ENCODE results near the gene GCN1. TPM values are rescaled to one million over a fixed set of nuclear protein-coding genes. Genes with fewer than 3 reads are reported as not detected.

Gene GCN1
- total and polyA plus RNA-seq, 10 of the 15 experiments (the other 5 are each of a cell fraction or from before 2014, with no cell fraction given) = 10.8 to 150 (median 58.3) TPM

DNA sequence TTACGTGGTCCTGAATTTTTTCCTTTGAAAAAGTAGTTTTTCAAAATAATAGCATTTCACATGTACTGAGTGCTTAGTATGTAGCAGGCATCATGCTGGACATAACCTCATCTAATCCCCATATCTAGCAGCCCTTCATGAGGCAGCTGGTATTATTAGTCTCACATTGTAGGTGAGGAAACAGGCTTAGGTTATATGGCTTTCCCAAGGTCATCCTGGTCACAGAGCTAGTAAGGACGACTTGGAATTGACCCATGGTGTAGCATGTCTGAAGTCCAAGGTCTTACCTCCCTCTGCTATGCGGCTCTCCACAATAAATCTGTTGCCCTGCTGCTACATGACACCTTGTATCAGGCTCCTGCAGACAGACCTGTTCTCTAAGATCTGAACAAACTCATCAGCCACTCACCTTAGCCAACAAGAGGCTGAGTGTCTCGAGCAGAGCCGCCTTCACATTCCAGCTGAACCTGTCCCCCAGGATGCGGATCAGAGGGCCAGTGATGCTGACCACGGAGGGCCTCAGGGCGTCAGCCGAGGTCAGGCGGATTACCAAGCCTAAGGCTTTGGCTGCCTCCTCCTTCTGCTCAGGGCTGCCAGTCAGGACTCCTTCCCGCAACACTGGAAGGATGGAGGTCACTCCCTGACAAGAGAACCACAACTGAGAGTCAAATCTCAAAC, 58.3 kb downstream of the GCN1 start:
- FAIRE-seq (no peak), DNase-seq (ENCODE audit: low read depth, low spot score) (no peak), ATAC-seq (no peak)
- RAD21 ChIA-PET (ENCODE audit: unreplicated experiment) = interaction anchor here (1.1 kb wide), 1 partner anchor 25 kb away, joined by 3 read pairs; no protein-coding TSS in a partner anchor
- SMC1A ChIA-PET (ENCODE audit: uncharacterized antibody, unreplicated experiment) = no interaction called here
- Histone ChIP-seq H3K4me3 (no peak overlapping the region), H3K36me3 (ENCODE audit: control insufficient read depth in 2 of 2, insufficient read depth in 2 of 2, low read length in 1 of 2) (peaks cover 48 to 56% of the 10 kb centered on the region in 2 experiments; a peak in 3 of 4 replicates), H3K9me3 (replicated peaks; ENCODE audit: control insufficient read depth, insufficient read depth, low read length) (no peaks in the 10 kb centered on the region), H3K27ac (ENCODE audit: control insufficient read depth, insufficient read depth) (no peak overlapping the region), H3K4me2 (ENCODE audit: control insufficient read depth, insufficient read depth) (no peak overlapping the region), H3K4me1 (ENCODE audit: control insufficient read depth, insufficient read depth, low read length) (peaks cover 31% of the 10 kb centered on the region), H3K27me3 (replicated peaks in 1 of 2; ENCODE audit: control insufficient read depth in 2 of 2, insufficient read depth in 2 of 2, low read length in 1 of 2) (no peaks in the 10 kb centered on the region), H4K20me1 (ENCODE audit: control insufficient read depth, insufficient read depth) (no peaks in the 10 kb centered on the region), H2AFZ (ENCODE audit: control insufficient read depth, low read depth, low read length) (no peak overlapping the region), H3K9ac (ENCODE audit: control insufficient read depth, insufficient read depth, low read length) (no peak overlapping the region), H3K79me2 (ENCODE audit: control insufficient read depth, insufficient read depth, low read length) (no peaks in the 10 kb centered on the region; the same call in 1 of the 2 replicates)
- POLR2A ChIA-PET = interaction anchor here (8.1 kb wide), 1 partner anchor 17 kb away, joined by 141 read pairs; the partner anchor contains the start of gene RAB35
- no peak for TF ChIP-seq TBL1XR1 (IDR thresholded peaks at IDR 0.05; ENCODE audit: low read depth, low read length)
- in situ Hi-C loops (cut with MboI) = no loop called here
- CTCF ChIA-PET = no interaction called here
- WGBS (ENCODE audit: insufficient coverage, insufficient replicate concordance, low lambda C conversion rate, missing lambda C conversion rate) = 96% methylated on average over 11 of the region's 11 CpGs
- intact Hi-C loops (cut with micrococcal nuclease; ENCODE audit: unreplicated experiment) = no loop called here
- no TSS peak for BruUV-seq (replicated peaks)

DNA sequence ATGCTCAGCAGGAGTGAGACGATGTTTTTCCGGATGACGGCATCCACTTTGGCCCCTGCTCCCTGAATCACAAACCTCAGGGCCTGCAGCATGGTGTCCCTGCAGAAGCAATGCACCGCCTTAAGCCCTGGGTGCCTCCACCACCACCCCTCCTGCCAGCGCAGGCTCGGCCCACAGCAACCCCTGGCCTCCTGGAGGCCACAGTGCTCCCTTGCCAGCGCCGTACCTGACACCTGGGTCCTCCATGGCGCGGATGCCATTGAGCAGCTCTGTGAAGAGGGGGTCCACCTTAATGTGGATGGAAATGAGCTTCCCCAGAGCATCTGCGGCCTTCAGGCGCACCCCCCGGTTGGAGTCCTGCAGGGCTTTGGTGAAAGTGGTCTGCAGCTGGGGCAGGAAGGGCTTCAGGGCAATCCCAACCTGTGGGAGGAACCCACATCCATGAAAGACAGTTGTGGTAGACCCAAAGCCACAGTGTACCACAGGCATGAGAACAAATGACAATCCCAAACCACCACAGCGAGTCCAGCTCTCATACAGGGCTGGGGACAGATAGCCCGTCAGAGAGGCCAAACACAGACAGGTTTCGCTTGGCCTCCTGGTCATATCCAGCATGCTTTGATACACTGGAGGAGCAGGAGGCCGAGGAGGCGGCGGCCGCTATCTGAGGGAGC, 60.1 kb downstream of the GCN1 start:
- no peak for FAIRE-seq

More for the DNA sequence above, 60.1 kb downstream of the GCN1 start:
- Histone ChIP-seq H3K4me1 (ENCODE audit: control insufficient read depth, insufficient read depth, low read length) (peaks cover 31% of the 10 kb centered on the region), H2AFZ (ENCODE audit: control insufficient read depth, low read depth, low read length) (no peak overlapping the region), H3K4me3 (no peak overlapping the region), H3K4me2 (ENCODE audit: control insufficient read depth, insufficient read depth) (0 out of 2 replicates have a peak overlapping the region, but pooled peaks have one; percentile 12), H3K36me3 (ENCODE audit: control insufficient read depth in 2 of 2, insufficient read depth in 2 of 2, low read length in 1 of 2) (peaks cover 55 to 60% of the 10 kb centered on the region in 2 experiments), H3K79me2 (ENCODE audit: control insufficient read depth, insufficient read depth, low read length) (no peaks in the 10 kb centered on the region; the same call in 1 of the 2 replicates), H3K9me3 (replicated peaks; ENCODE audit: control insufficient read depth, insufficient read depth, low read length) (no peaks in the 10 kb centered on the region), H4K20me1 (ENCODE audit: control insufficient read depth, insufficient read depth) (no peaks in the 10 kb centered on the region), H3K27ac (ENCODE audit: control insufficient read depth, insufficient read depth) (no peak overlapping the region; the same call in 1 of the 2 replicates), H3K9ac (ENCODE audit: control insufficient read depth, insufficient read depth, low read length) (no peak overlapping the region), H3K27me3 (replicated peaks in 1 of 2; ENCODE audit: control insufficient read depth in 2 of 2, insufficient read depth in 2 of 2, low read length in 1 of 2) (no peaks in the 10 kb centered on the region)
- ChIA-PET CTCF (interaction anchor here (2.7 to 4.9 kb wide), 2 partner anchors 13 to 67 kb away, joined by 19 to 57 read pairs; partner anchors contain the start of gene RPLP0), POLR2A (interaction anchor here (0.5 to 8.1 kb wide), 4 partner anchors 16 to 68 kb away, joined by 3 to 141 read pairs (median 6); partner anchors contain the start of gene RAB35), RAD21 (ENCODE audit: unreplicated experiment) (interaction anchor here (1.0 to 4.2 kb wide), 3 partner anchors 15 to 67 kb away, joined by 6 to 118 read pairs (median 25); partner anchors contain the start of genes RAB35 and RPLP0), SMC1A (ENCODE audit: uncharacterized antibody, unreplicated experiment) (interaction anchor here (0.8 to 4.9 kb wide), 4 partner anchors 15 to 62 kb away, joined by 3 to 142 read pairs (median 12); partner anchors contain the start of gene RAB35)
- no peak for DNase-seq (ENCODE audit: low read depth, low spot score)
- intact Hi-C loops (cut with micrococcal nuclease; ENCODE audit: unreplicated experiment) = no loop called here
- WGBS (ENCODE audit: insufficient coverage, insufficient replicate concordance, low lambda C conversion rate, missing lambda C conversion rate) = 99% methylated on average over 20 of the region's 20 CpGs
- ATAC-seq = no peak
- peak; percentile 15; the same call in 1 of the 2 replicates for TF ChIP-seq RUNX3 (IDR thresholded peaks at IDR 0.05; ENCODE audit: low read length)
- TF ChIP-seq, protein P1, sequence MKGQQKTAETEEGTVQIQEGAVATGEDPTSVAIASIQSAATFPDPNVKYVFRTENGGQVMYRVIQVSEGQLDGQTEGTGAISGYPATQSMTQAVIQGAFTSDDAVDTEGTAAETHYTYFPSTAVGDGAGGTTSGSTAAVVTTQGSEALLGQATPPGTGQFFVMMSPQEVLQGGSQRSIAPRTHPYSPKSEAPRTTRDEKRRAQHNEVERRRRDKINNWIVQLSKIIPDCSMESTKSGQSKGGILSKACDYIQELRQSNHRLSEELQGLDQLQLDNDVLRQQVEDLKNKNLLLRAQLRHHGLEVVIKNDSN (IDR thresholded peaks at IDR 0.05; ENCODE audit: borderline replicate concordance, extremely low read length, insufficient read depth, low read depth, low read length) = no peak
- no TSS peak for BruUV-seq (replicated peaks)
- in situ Hi-C loops (cut with MboI) = no loop called here
